Muscle of leg (tissue), 11 donors: ENCODE results near the gene LRRFIP1. TPM values are rescaled to one million over a fixed set of nuclear protein-coding genes. Genes with fewer than 3 reads are reported as not detected.

Experiments
- DNase-seq: peaks from one replicate; pipeline ENCODE4 v3.0.0; 2013
- H3K27ac ChIP-seq: one replicate; pipeline ENCODE4 v1.5.1; 2013; ENCODE audit warnings: mild to moderate bottlenecking, low read length, control low read depth
- H3K27me3 ChIP-seq: one replicate; pipeline ENCODE4 v1.6.1; 2013; ENCODE audit warnings: low read length; ENCODE audit not compliant: control insufficient read depth, insufficient read depth
- H3K36me3 ChIP-seq: one replicate; pipeline ENCODE4 v1.6.1; 2013; ENCODE audit warnings: low read length; ENCODE audit not compliant: control insufficient read depth, insufficient read depth
- H3K4me1 ChIP-seq: one replicate; pipeline ENCODE4 v1.6.1; 2013; ENCODE audit warnings: low read length; ENCODE audit not compliant: control insufficient read depth, insufficient read depth
- H3K4me3 ChIP-seq: one replicate; pipeline ENCODE4 v1.5.1; 2013; ENCODE audit warnings: low read length, control low read depth
- H3K9me3 ChIP-seq: replicated peaks from 2 replicates; pipeline ENCODE4 v1.6.1; 2013; ENCODE audit warnings: low read depth, low read length; ENCODE audit not compliant: control insufficient read depth
- WGBS: methylation state at CpG from one replicate; pipeline ENCODE4 v1.1.5; 2013; ENCODE audit warnings: missing lambda C conversion rate; ENCODE audit not compliant: insufficient coverage; 5-methylcytosine and 5-hydroxymethylcytosine counted together
- polyA plus RNA-seq, 8 donors: library from polyadenylated mRNA; unstranded; fragments of 120-200 nt; gene quantifications; one replicate each; pipeline versions ENCODE4 v1.2.1 to v1.2.3, GENCODE V29; 2013; ENCODE audit warnings: inconsistent platforms in 1 of 8, low replicate concordance in 1 of 8; ENCODE audit not compliant: insufficient read length in 8 of 8, insufficient read depth in 1 of 8
- total RNA-seq: library from RNA; stranded (reverse); fragments of 120-200 nt; gene quantifications from one replicate; pipeline ENCODE4 v1.2.4, GENCODE V29; 2013

Gene LRRFIP1
- total and polyA plus RNA-seq, 9 donors, result 95.1 to 182 (median 113) TPM

- H3K27ac ChIP-seq, result peak overlapping the region; percentile 96
- H3K4me3 ChIP-seq, result no peak overlapping the region
- DNase-seq, result no peak
- H3K36me3 ChIP-seq, result peaks cover 13% of the 10 kb centered on the region
- no peaks in the 10 kb centered on the region for H3K27me3 ChIP-seq
- 0% methylated on average over 1 of the region's 8 CpGs for WGBS
- H3K4me1 ChIP-seq, result peaks cover 70% of the 10 kb centered on the region
- no peaks in the 10 kb centered on the region for H3K9me3 ChIP-seq
Measured at GRCh38 chr2:237672731-237673129, 45.3 kb downstream of the LRRFIP1 start.

- H3K27me3 ChIP-seq, result no peaks in the 10 kb centered on the region
- H3K27ac ChIP-seq, result peak overlapping the region; percentile 96
- peaks cover 67% of the 10 kb centered on the region for H3K4me1 ChIP-seq
- no peaks in the 10 kb centered on the region for H3K9me3 ChIP-seq
- peak overlapping the region; percentile 11 for H3K4me3 ChIP-seq
- peaks cover 13% of the 10 kb centered on the region for H3K36me3 ChIP-seq
- 51% methylated on average over 23 of the region's 39 CpGs for WGBS
- peak; percentile 79 for DNase-seq
Measured at GRCh38 chr2:237673130-237674001, 46.0 kb downstream of the LRRFIP1 start.

- Histone ChIP-seq H3K9me3 (no peaks in the 10 kb centered on the region), H3K4me1 (peaks cover 56% of the 10 kb centered on the region), H3K27ac (peak overlapping the region; percentile 96), H3K4me3 (peak overlapping the region; percentile 13), H3K27me3 (no peaks in the 10 kb centered on the region), H3K36me3 (peaks cover 13% of the 10 kb centered on the region)
- WGBS, result 0% methylated on average over 4 of the region's 17 CpGs
- DNase-seq, result peak; percentile 93
Measured at GRCh38 chr2:237674731-237675276, 47.4 kb downstream of the LRRFIP1 start.

GRCh38 chr2:237675316-237675715 is 47.9 kb downstream of the LRRFIP1 start:
- WGBS, result no CpG with 5 or more reads among the region's 5 CpGs
- Histone ChIP-seq H3K36me3 (peaks cover 13% of the 10 kb centered on the region), H3K27ac (peak overlapping the region; percentile 96), H3K9me3 (no peaks in the 10 kb centered on the region), H3K4me3 (peak overlapping the region; percentile 13), H3K4me1 (peaks cover 50% of the 10 kb centered on the region), H3K27me3 (no peaks in the 10 kb centered on the region)
- DNase-seq, result peak; percentile 47

GRCh38 chr2:237680702-237681478 is 53.5 kb downstream of the LRRFIP1 start:
- Histone ChIP-seq H3K27me3 (no peaks in the 10 kb centered on the region), H3K4me3 (no peak overlapping the region), H3K27ac (no peak overlapping the region), H3K36me3 (peaks cover 11% of the 10 kb centered on the region), H3K9me3 (no peaks in the 10 kb centered on the region), H3K4me1 (peaks cover 35% of the 10 kb centered on the region)
- no peak for DNase-seq
- 87% methylated on average over 5 of the region's 8 CpGs for whole genome bisulfite sequencing

GRCh38 chr2:237682151-237682550 is 54.8 kb downstream of the LRRFIP1 start:
- no peaks in the 10 kb centered on the region for H3K9me3 ChIP-seq
- H3K4me3 ChIP-seq, result no peak overlapping the region
- DNase-seq, result peak; percentile 40
- WGBS, result 58% methylated on average over 4 of the region's 7 CpGs
- H3K27ac ChIP-seq, result peak overlapping the region; percentile 79
- peaks cover 35% of the 10 kb centered on the region for H3K4me1 ChIP-seq
- no peaks in the 10 kb centered on the region for H3K27me3 ChIP-seq
- peaks cover 16% of the 10 kb centered on the region for H3K36me3 ChIP-seq

GRCh38 chr2:237682856-237683670 is 55.7 kb downstream of the LRRFIP1 start:
- H3K4me1 ChIP-seq, result peaks cover 41% of the 10 kb centered on the region
- H3K4me3 ChIP-seq, result no peak overlapping the region
- peaks cover 18% of the 10 kb centered on the region for H3K36me3 ChIP-seq
- peak; percentile 54 for DNase-seq
- peak overlapping the region; percentile 79 for H3K27ac ChIP-seq
- WGBS, result 86% methylated on average over 11 of the region's 18 CpGs
- no peaks in the 10 kb centered on the region for H3K27me3 ChIP-seq
- no peaks in the 10 kb centered on the region for H3K9me3 ChIP-seq

GRCh38 chr2:237685408-237685807 is 58.0 kb downstream of the LRRFIP1 start:
- 65% methylated on average over 5 of the region's 5 CpGs for WGBS
- peaks cover 56% of the 10 kb centered on the region for H3K4me1 ChIP-seq
- DNase-seq, result no peak
- H3K27ac ChIP-seq, result no peak overlapping the region
- H3K4me3 ChIP-seq, result no peak overlapping the region
- no peaks in the 10 kb centered on the region for H3K9me3 ChIP-seq
- H3K36me3 ChIP-seq, result peaks cover 18% of the 10 kb centered on the region
- H3K27me3 ChIP-seq, result no peaks in the 10 kb centered on the region

- peak overlapping the region; percentile 96 for H3K27ac ChIP-seq
- H3K9me3 ChIP-seq, result no peaks in the 10 kb centered on the region
Measured at GRCh38 chr2:237686659-237687136, 59.3 kb downstream of the LRRFIP1 start.

More at GRCh38 chr2:237686659-237687136, 59.3 kb downstream of the LRRFIP1 start:
- DNase-seq, result peak; percentile 32
- Histone ChIP-seq H3K36me3 (peaks cover 18% of the 10 kb centered on the region), H3K4me1 (peaks cover 63% of the 10 kb centered on the region), H3K27me3 (no peaks in the 10 kb centered on the region), H3K4me3 (no peak overlapping the region)
- WGBS, result 74% methylated on average over 9 of the region's 11 CpGs
